Natural killer cell treated with Interleukin-12 subunit alpha and Interleukin-12 subunit beta and Interleukin-15 and Interleukin-18, amount 100 ng/mL, for 72 hours (primary cell): ENCODE results near the gene CRLF1. TPM values are rescaled to one million over a fixed set of nuclear protein-coding genes. Genes with fewer than 3 reads are reported as not detected.

Source experiments
- ATAC-seq, 2 donors: fragments of 150-1000 bp; cut with Tn5 transposase in 1 of 2; sonication (Bioruptor Pico), chemical (Tn5 transposase) in 1 of 2; 2 replicates each; pipeline ENCODE4 v1.10.0; 2021
- DNase-seq: peaks from one replicate; pipeline ENCODE4 v3.0.0; 2022; ENCODE audit warnings: low spot score
- H3K27ac Mint-ChIP-seq, 2 donors: 1 replicate in 1 of 2; 2 replicates in 1 of 2; pipeline ENCODE4 v1.8.0; 2022; ENCODE audit warnings: mixed read lengths in 2 of 2, mild to moderate bottlenecking in 1 of 2, moderate library complexity in 1 of 2
- H3K27me3 Mint-ChIP-seq, 2 donors: 1 replicate in 1 of 2; 2 replicates in 1 of 2; pipeline ENCODE4 v1.8.0; 2022; ENCODE audit warnings: mixed read lengths in 2 of 2
- H3K36me3 Mint-ChIP-seq: one replicate; pipeline ENCODE4 v1.8.0; 2022; ENCODE audit warnings: mixed read lengths
- H3K4me1 Mint-ChIP-seq, 2 donors: 1 replicate in 1 of 2; 2 replicates in 1 of 2; pipeline ENCODE4 v1.8.0; 2022; ENCODE audit warnings: low read depth in 2 of 2, mixed read lengths in 2 of 2, mild to moderate bottlenecking in 1 of 2
- H3K4me3 Mint-ChIP-seq: one replicate; pipeline ENCODE4 v1.8.0; 2022; ENCODE audit warnings: mixed read lengths
- H3K9me3 Mint-ChIP-seq: 2 replicates; pipeline ENCODE4 v1.8.0; 2022; ENCODE audit warnings: mixed read lengths
- total RNA-seq, 2 donors: library from RNA; stranded (reverse); gene quantifications; one replicate each; pipeline ENCODE4 v1.2.3, GENCODE V29; 2022

CRLF1 gene
- total RNA-seq, 2 donors from 2014 or later, result not detected

GRCh38 chr19:18645035-18645511, 38.5 kb upstream of the CRLF1 start:
- no peak for ATAC-seq
- H3K9me3 Mint-ChIP-seq, result no peaks in the 10 kb centered on the region
- no peaks in the 10 kb centered on the region for H3K27me3 Mint-ChIP-seq
- H3K4me3 Mint-ChIP-seq, result no peak overlapping the region
- H3K36me3 Mint-ChIP-seq, result no peaks in the 10 kb centered on the region
- no peak for DNase-seq
- H3K27ac Mint-ChIP-seq, result no peak overlapping the region
- peaks cover 18 to 28% of the 10 kb centered on the region in 2 donors for H3K4me1 Mint-ChIP-seq

GRCh38 chr19:18644196-18645034, 37.8 kb upstream of the CRLF1 start:
- Mint-ChIP-seq H3K4me1 (peaks cover 12 to 25% of the 10 kb centered on the region in 2 donors), H3K27ac (no peak overlapping the region), H3K9me3 (no peaks in the 10 kb centered on the region), H3K4me3 (no peak overlapping the region), H3K36me3 (no peaks in the 10 kb centered on the region), H3K27me3 (no peaks in the 10 kb centered on the region)
- no peak for ATAC-seq
- DNase-seq, result no peak

GRCh38 chr19:18639706-18640243, 33.2 kb upstream of the CRLF1 start:
- Mint-ChIP-seq H3K36me3 (no peaks in the 10 kb centered on the region), H3K4me3 (no peak overlapping the region), H3K27me3 (peaks cover 0 to 3% of the 10 kb centered on the region in 2 donors), H3K27ac (no peak overlapping the region), H3K9me3 (no peaks in the 10 kb centered on the region), H3K4me1 (peaks cover 12 to 27% of the 10 kb centered on the region in 2 donors)
- ATAC-seq, result no peak
- DNase-seq, result no peak

GRCh38 chr19:18637673-18638630, 31.4 kb upstream of the CRLF1 start:
- Mint-ChIP-seq H3K36me3 (no peaks in the 10 kb centered on the region), H3K9me3 (no peaks in the 10 kb centered on the region), H3K27ac (peak overlapping the region; percentile 72 to 89), H3K4me3 (peak overlapping the region; percentile 94), H3K27me3 (peaks cover 0 to 7% of the 10 kb centered on the region in 2 donors), H3K4me1 (peaks cover 12 to 23% of the 10 kb centered on the region in 2 donors)
- ATAC-seq (no peak), DNase-seq (no peak)

- peaks cover 0 to 7% of the 10 kb centered on the region in 2 donors for H3K27me3 Mint-ChIP-seq
- DNase-seq, result no peak
- ATAC-seq, result no peak
- peak within 1 kb of the TSS; percentile 72 to 89 for H3K27ac Mint-ChIP-seq
- peak within 1 kb of the TSS; percentile 94 for H3K4me3 Mint-ChIP-seq
- H3K9me3 Mint-ChIP-seq, result no peaks in the 10 kb centered on the region
- no peaks in the 10 kb centered on the region for H3K36me3 Mint-ChIP-seq
- H3K4me1 Mint-ChIP-seq, result peaks cover 12 to 23% of the 10 kb centered on the region in 2 donors
Measured at GRCh38 chr19:18636969-18637629, 30.5 kb upstream of the CRLF1 start, which contains the start of gene KLHL26. KLHL26 (plus strand) TSS chr19:18637028; CDS start chr19:18637055, 27 bp downstream.

- no peaks in the 10 kb centered on the region for H3K9me3 Mint-ChIP-seq
- peak; percentile 96 to 97 for ATAC-seq
- peak overlapping the region; percentile 72 to 89 for H3K27ac Mint-ChIP-seq
Measured at GRCh38 chr19:18636183-18636968, 29.8 kb upstream of the CRLF1 start.

GRCh38 chr19:18635831-18636182, 29.2 kb upstream of the CRLF1 start:
- Mint-ChIP-seq H3K27ac (peak overlapping the region; percentile 72 to 89), H3K4me1 (peaks cover 12 to 23% of the 10 kb centered on the region in 2 donors), H3K9me3 (no peaks in the 10 kb centered on the region), H3K36me3 (no peaks in the 10 kb centered on the region), H3K4me3 (peak overlapping the region; percentile 94), H3K27me3 (peaks cover 0 to 7% of the 10 kb centered on the region in 2 donors)
- ATAC-seq, result no peak
- DNase-seq, result no peak

More at GRCh38 chr19:18636183-18636968, 29.8 kb upstream of the CRLF1 start:
- peak overlapping the region; percentile 94 for H3K4me3 Mint-ChIP-seq
- DNase-seq, result peak; percentile 98
- H3K36me3 Mint-ChIP-seq, result no peaks in the 10 kb centered on the region
- peaks cover 12 to 23% of the 10 kb centered on the region in 2 donors for H3K4me1 Mint-ChIP-seq
- peaks cover 0 to 7% of the 10 kb centered on the region in 2 donors for H3K27me3 Mint-ChIP-seq

GRCh38 chr19:18634612-18635297, 28.2 kb upstream of the CRLF1 start:
- no peak for ATAC-seq

GRCh38 chr19:18633321-18633720, 26.7 kb upstream of the CRLF1 start:
- DNase-seq (no peak), ATAC-seq (no peak)
- Mint-ChIP-seq H3K27me3 (peaks cover 4 to 13% of the 10 kb centered on the region in 2 donors), H3K4me3 (no peak overlapping the region), H3K9me3 (no peaks in the 10 kb centered on the region), H3K27ac (no peak overlapping the region), H3K4me1 (peaks cover 12 to 19% of the 10 kb centered on the region in 2 donors), H3K36me3 (no peaks in the 10 kb centered on the region)

More at GRCh38 chr19:18634612-18635297, 28.2 kb upstream of the CRLF1 start:
- no peaks in the 10 kb centered on the region for H3K36me3 Mint-ChIP-seq
- DNase-seq, result no peak
- H3K4me1 Mint-ChIP-seq, result peaks cover 12 to 21% of the 10 kb centered on the region in 2 donors
- H3K27me3 Mint-ChIP-seq, result peaks cover 3 to 10% of the 10 kb centered on the region in 2 donors
- H3K9me3 Mint-ChIP-seq, result no peaks in the 10 kb centered on the region
- H3K27ac Mint-ChIP-seq, result no peak overlapping the region
- peak overlapping the region; percentile 21 for H3K4me3 Mint-ChIP-seq

GRCh38 chr19:18629166-18630088, 22.8 kb upstream of the CRLF1 start:
- H3K4me3 Mint-ChIP-seq, result no peak overlapping the region
- H3K27me3 Mint-ChIP-seq, result peaks cover 4 to 7% of the 10 kb centered on the region in 2 donors
- no peak overlapping the region for H3K27ac Mint-ChIP-seq
- DNase-seq (no peak), ATAC-seq (no peak)
- no peaks in the 10 kb centered on the region for H3K9me3 Mint-ChIP-seq
- no peaks in the 10 kb centered on the region for H3K36me3 Mint-ChIP-seq
- H3K4me1 Mint-ChIP-seq, result no peaks in the 10 kb centered on the region

GRCh38 chr19:18626906-18627305, 20.3 kb upstream of the CRLF1 start:
- H3K27ac Mint-ChIP-seq, result no peak overlapping the region
- no peaks in the 10 kb centered on the region for H3K9me3 Mint-ChIP-seq
- H3K27me3 Mint-ChIP-seq, result peaks cover 4 to 6% of the 10 kb centered on the region in 2 donors
- no peak for ATAC-seq
- no peaks in the 10 kb centered on the region for H3K4me1 Mint-ChIP-seq
- H3K4me3 Mint-ChIP-seq, result no peak overlapping the region
- H3K36me3 Mint-ChIP-seq, result no peaks in the 10 kb centered on the region
- DNase-seq, result no peak
